ENCODE data around the gene SLC35A2.

The SLC35A2 gene

GRCh38 chrX:48919947-48920717 lies 8.7 kb upstream of the SLC35A2 start:
- Mint-ChIP-seq H3K27ac (ENCODE audit: low read depth) (peak overlapping the region; percentile 97), H3K36me3 (ENCODE audit: insufficient read depth) (peaks cover 60% of the 10 kb centered on the region), H3K4me1 (peaks cover 31% of the 10 kb centered on the region), H3K27me3 (no peaks in the 10 kb centered on the region), H3K4me3 (peak overlapping the region; percentile 90), H3K9me3 (no peaks in the 10 kb centered on the region)
- DNase-seq (ENCODE audit: low spot score in 2 of 2) (peak in 1 of 2 donors; percentile 38), ATAC-seq (replicated peaks; ENCODE audit: extremely low read depth, poor library complexity, severe bottlenecking) (peak; percentile 33)

DNA sequence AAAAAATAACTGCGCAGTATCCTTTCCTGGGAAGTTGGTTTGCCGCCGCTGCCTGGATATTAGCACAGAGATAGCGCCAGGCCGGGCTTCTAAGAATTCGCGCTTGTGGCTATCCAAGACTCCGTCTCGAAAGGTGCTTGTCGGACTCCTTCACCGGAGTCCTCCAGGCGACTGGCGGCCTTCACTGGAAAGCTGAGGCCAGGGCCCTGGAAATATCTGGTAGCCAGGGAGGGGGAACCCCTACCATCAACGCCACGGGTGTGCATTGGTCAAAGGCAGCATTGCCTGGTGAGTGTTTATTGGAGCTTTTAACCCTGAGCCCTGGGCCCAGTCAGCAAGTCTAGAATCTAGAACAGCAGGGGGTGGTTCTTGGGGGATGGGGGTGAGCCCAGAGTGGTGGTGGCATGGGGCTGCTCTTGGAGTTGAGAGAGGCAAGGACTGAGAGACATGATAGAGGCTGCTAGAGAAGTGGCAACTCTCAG lies 8.0 kb upstream of the SLC35A2 start:
- peak in 1 of 2 donors; percentile 16 for DNase-seq (ENCODE audit: low spot score in 2 of 2)
- Mint-ChIP-seq H3K4me1 (peaks cover 28% of the 10 kb centered on the region), H3K27me3 (no peaks in the 10 kb centered on the region), H3K36me3 (ENCODE audit: insufficient read depth) (peaks cover 65% of the 10 kb centered on the region), H3K27ac (ENCODE audit: low read depth) (peak overlapping the region; percentile 97), H3K4me3 (peak overlapping the region; percentile 90), H3K9me3 (no peaks in the 10 kb centered on the region)
- ATAC-seq (replicated peaks; ENCODE audit: extremely low read depth, poor library complexity, severe bottlenecking) = peak; percentile 30

DNA sequence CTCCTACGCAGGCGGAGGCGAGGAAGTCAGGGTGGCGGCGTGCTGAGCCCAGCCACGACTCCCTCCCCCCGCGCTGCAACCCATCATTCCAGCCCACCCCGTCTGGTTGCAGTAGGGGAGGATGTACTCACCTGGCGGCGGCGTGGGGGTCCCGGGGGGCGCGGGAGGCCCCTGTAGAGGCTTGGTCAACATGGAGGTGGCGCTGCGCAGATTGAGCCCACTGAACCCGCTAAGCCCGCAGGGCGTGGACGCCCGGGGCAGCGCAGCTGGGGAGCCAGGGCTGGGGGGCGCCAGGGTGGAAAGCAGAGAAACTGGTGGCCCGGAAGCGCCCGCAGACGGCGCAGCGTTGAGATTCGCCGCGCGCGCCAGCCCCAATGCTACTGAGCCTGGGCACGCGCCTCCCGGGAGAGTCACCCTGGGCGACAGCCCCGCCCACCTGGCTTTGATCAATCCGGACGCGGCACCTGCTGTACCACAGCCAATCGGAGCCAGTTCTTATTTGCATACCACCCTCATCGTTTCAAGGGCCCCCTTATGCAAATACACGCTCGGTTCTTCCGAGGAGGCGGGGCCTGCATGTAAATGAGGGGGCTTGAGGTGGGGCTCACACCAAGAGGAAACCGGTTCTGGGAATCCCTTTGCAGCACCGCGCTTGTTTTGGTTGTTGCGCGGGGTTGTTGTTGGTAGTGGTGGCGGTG lies 7.3 kb upstream of the SLC35A2 start, which contains the start of gene PIM2:
TSS of gene PIM2 (minus strand) at position 382 of the 698 bp plus-strand sequence. CDS start at position 192, 190 bp downstream.
- no peaks in the 10 kb centered on the region for H3K9me3 Mint-ChIP-seq
- peaks cover 23% of the 10 kb centered on the region for H3K4me1 Mint-ChIP-seq
- H3K27ac Mint-ChIP-seq (ENCODE audit: low read depth) = peak within 1 kb of the TSS; percentile 97
- no peaks in the 10 kb centered on the region for H3K27me3 Mint-ChIP-seq
- H3K4me3 Mint-ChIP-seq = peak within 1 kb of the TSS; percentile 90
- DNase-seq (ENCODE audit: low spot score in 2 of 2) = peak; percentile 71 to 91
- H3K36me3 Mint-ChIP-seq (ENCODE audit: insufficient read depth) = peaks cover 67% of the 10 kb centered on the region
- ATAC-seq (replicated peaks; ENCODE audit: extremely low read depth, poor library complexity, severe bottlenecking) = peak; percentile 71

GRCh38 chrX:48918301-48918642 lies 6.8 kb upstream of the SLC35A2 start:
- Mint-ChIP-seq H3K27ac (ENCODE audit: low read depth) (peak overlapping the region; percentile 97), H3K4me3 (peak overlapping the region; percentile 90), H3K9me3 (no peaks in the 10 kb centered on the region), H3K36me3 (ENCODE audit: insufficient read depth) (peaks cover 71% of the 10 kb centered on the region), H3K4me1 (peaks cover 23% of the 10 kb centered on the region), H3K27me3 (no peaks in the 10 kb centered on the region)
- DNase-seq (ENCODE audit: low spot score in 2 of 2) = no peak
- ATAC-seq (replicated peaks; ENCODE audit: extremely low read depth, poor library complexity, severe bottlenecking) = no peak

GRCh38 chrX:48917139-48918001 lies 5.9 kb upstream of the SLC35A2 start:
- H3K4me1 Mint-ChIP-seq = peaks cover 25% of the 10 kb centered on the region
- H3K4me3 Mint-ChIP-seq = peak overlapping the region; percentile 90
- peak; percentile 12 for ATAC-seq (replicated peaks; ENCODE audit: extremely low read depth, poor library complexity, severe bottlenecking)
- peak overlapping the region; percentile 97 for H3K27ac Mint-ChIP-seq (ENCODE audit: low read depth)
- no peaks in the 10 kb centered on the region for H3K27me3 Mint-ChIP-seq
- no peaks in the 10 kb centered on the region for H3K9me3 Mint-ChIP-seq
- H3K36me3 Mint-ChIP-seq (ENCODE audit: insufficient read depth) = peaks cover 78% of the 10 kb centered on the region
- peak; percentile 84 to 88 for DNase-seq (ENCODE audit: low spot score in 2 of 2)

DNA sequence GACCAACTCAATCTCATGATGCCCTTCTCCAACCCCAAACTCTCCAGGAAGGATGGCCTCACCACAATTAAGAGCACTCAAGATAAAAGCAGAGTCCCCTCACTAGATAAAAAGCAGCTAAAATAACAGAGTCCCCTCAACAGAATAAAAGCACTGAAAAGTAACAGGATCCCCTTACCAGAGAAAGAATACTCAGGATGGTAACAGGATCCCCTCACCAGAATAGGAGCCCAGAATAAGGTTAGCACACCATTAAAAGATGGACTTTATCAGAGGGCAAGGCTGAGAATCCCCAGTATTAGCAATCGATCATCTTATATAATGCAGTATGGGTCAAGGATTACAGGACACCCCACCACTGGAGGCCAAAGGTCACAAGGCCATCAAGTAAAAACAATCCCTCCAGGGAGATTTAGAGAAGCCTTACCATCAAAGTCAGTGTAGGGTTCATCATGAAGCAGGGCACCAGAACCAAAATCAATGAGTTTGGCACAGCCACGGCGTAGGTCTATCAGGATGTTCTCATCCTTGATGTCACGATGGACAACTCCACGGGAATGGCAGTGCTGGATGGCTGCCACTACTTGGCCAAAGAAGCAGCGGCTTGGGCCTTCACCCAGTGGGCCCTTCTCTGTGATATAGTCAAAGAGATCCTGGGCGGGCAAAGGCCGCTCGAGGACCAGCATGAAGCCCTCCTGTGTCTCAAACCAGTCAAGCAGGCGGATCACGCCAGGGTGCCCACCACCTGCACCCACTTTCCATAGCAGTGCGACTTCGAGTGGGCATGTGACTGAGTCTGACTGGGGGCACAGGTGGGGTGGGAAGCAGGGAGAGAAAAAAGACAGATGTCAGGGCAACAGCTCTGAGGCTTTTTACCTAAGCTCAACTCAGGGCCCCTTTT lies 3.4 kb upstream of the SLC35A2 start:
- Mint-ChIP-seq H3K27ac (ENCODE audit: low read depth) (peak overlapping the region; percentile 80), H3K36me3 (ENCODE audit: insufficient read depth) (peaks cover 88% of the 10 kb centered on the region), H3K27me3 (no peaks in the 10 kb centered on the region), H3K9me3 (no peaks in the 10 kb centered on the region), H3K4me3 (peak overlapping the region; percentile 90), H3K4me1 (peaks cover 35% of the 10 kb centered on the region)
- ATAC-seq (replicated peaks; ENCODE audit: extremely low read depth, poor library complexity, severe bottlenecking) (no peak), DNase-seq (ENCODE audit: low spot score in 2 of 2) (no peak)

- DNase-seq (ENCODE audit: low spot score in 2 of 2) = no peak
- H3K36me3 Mint-ChIP-seq (ENCODE audit: insufficient read depth) = peaks cover 78% of the 10 kb centered on the region
- peaks cover 29% of the 10 kb centered on the region for H3K4me1 Mint-ChIP-seq
- ATAC-seq (replicated peaks; ENCODE audit: extremely low read depth, poor library complexity, severe bottlenecking) = no peak
- H3K27ac Mint-ChIP-seq (ENCODE audit: low read depth) = peak overlapping the region; percentile 80
- H3K27me3 Mint-ChIP-seq = no peaks in the 10 kb centered on the region
- H3K9me3 Mint-ChIP-seq = no peaks in the 10 kb centered on the region
- H3K4me3 Mint-ChIP-seq = peak overlapping the region; percentile 90
Measured at GRCh38 chrX:48913605-48914366, 2.3 kb upstream of the SLC35A2 start.

GRCh38 chrX:48910926-48911411 lies 477 bp downstream of the SLC35A2 start:
- Mint-ChIP-seq H3K27me3 (no peaks in the 10 kb centered on the region), H3K4me1 (peaks cover 22% of the 10 kb centered on the region)

GRCh38 chrX:48909703-48910294 lies 1.6 kb downstream of the SLC35A2 start:
- Mint-ChIP-seq H3K27me3 (no peaks in the 10 kb centered on the region), H3K36me3 (ENCODE audit: insufficient read depth) (peaks cover 50% of the 10 kb centered on the region), H3K9me3 (no peaks in the 10 kb centered on the region), H3K4me3 (no peak overlapping the region), H3K4me1 (peaks cover 22% of the 10 kb centered on the region), H3K27ac (ENCODE audit: low read depth) (peak overlapping the region; percentile 98)
- ATAC-seq (replicated peaks; ENCODE audit: extremely low read depth, poor library complexity, severe bottlenecking) = no peak
- no peak for DNase-seq (ENCODE audit: low spot score in 2 of 2)

More at GRCh38 chrX:48910926-48911411, 477 bp downstream of the SLC35A2 start:
- DNase-seq (ENCODE audit: low spot score in 2 of 2) (no peak), ATAC-seq (replicated peaks; ENCODE audit: extremely low read depth, poor library complexity, severe bottlenecking) (peak; percentile 29)
- H3K36me3 Mint-ChIP-seq (ENCODE audit: insufficient read depth) = peaks cover 57% of the 10 kb centered on the region
- peak overlapping the region; percentile 98 for H3K27ac Mint-ChIP-seq (ENCODE audit: low read depth)
- no peaks in the 10 kb centered on the region for H3K9me3 Mint-ChIP-seq
- H3K4me3 Mint-ChIP-seq = peak overlapping the region; percentile 96

DNA sequence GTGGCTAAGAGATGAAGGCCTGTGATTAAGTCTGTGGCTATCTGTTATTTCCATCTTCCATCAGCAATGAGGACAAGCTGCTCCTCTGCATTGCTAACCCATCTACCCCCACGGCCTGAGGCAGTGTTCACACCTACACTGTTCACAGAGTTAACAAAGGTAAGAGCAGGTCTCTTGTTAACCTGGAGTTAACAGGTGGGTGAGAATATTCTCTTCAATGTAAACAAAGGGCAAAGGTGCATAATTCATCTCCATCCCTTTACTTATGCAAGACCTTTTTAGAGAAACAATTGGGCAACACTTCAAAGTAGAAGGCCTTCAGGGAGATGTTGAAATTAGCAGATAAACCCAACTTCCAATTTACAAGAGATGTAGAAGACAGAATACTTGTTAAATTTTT lies 2.8 kb downstream of the SLC35A2 start:
- no peak overlapping the region for H3K27ac Mint-ChIP-seq (ENCODE audit: low read depth)
- peaks cover 40% of the 10 kb centered on the region for H3K36me3 Mint-ChIP-seq (ENCODE audit: insufficient read depth)
- ATAC-seq (replicated peaks; ENCODE audit: extremely low read depth, poor library complexity, severe bottlenecking) (no peak), DNase-seq (ENCODE audit: low spot score in 2 of 2) (no peak)
- no peaks in the 10 kb centered on the region for H3K9me3 Mint-ChIP-seq
- H3K4me3 Mint-ChIP-seq = no peak overlapping the region
- H3K27me3 Mint-ChIP-seq = no peaks in the 10 kb centered on the region
- peaks cover 22% of the 10 kb centered on the region for H3K4me1 Mint-ChIP-seq

Data from central memory CD8-positive, alpha-beta T cell (primary cell).